GM21576 (cell line): ENCODE results near the gene RSKR.
"Not testable (repeated sequence)": the region's sequence is repeated elsewhere in the genome, so short reads cannot be mapped to it uniquely, and the experiment has no call there.

ENCODE experiments used
- ATAC-seq: cut with Tn5 transposase; IDR thresholded peaks from one replicate; pipeline ENCODE4 v1.9.1; 2021; ENCODE audit warnings: mild to moderate bottlenecking, moderate library complexity; ENCODE audit not compliant: unreplicated experiment

The RSKR gene

DNA sequence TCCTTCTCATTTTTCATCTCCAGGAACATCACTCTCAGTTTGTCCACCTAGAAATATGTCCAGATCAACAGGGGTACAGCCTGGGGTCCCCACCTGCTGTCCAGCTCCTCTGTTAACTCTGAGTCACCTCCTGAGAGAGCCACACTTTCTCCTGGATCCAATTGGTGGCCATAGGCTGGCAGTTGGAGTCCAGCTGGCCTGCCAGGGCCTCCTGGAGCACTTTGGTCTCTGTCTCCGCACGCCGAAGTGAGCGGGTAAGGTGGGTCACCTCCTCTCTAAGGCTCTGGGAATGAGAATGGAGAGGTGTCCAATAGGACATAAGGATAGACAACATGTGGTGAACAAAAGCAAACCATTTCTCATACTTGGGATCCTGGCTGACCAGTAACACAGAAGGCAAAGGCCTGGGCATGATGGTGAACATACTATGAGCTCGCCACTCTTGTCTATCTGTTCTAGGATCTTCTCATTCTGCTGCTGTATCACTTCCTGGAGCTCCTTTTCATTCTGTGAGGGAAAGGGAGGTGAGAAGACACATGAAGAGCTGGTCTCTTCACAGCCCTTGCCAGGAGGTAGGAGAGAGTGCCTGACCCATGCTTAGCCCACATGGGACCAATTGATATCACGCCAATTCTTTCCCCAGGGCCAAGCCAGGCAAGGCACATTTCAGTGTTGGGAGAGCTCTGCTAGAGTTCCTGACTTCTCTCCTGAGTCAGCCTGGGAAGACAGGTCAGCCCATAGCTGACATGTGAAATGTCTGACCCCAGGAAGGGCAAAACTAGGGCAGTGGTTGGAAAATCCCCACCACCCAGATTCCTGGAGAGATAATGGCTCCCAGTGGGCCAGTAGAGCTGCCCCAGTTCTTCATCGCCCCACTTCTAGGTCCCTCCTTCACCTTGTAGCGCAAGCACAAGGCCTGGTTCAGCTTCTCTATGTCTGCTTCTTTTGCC, 35.5 kb downstream of the RSKR start:
- no peak for ATAC-seq

DNA sequence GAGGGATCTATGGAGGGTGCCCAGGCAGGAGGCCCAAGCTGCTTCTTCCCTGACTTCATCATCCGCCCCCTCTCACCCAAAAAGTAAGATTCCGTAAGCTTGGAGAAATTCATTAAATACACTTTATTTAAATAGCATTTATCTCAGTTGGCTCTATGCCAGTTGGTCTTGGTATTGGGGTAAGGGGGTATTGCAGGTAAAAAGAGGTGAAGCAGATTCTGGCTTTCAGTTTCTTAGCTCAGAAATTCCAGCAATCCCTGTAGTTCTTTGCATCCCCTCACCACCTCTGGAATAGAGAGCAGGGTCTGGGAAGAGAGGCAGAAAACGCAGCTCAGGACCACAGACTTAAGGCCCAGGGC, 36.5 kb downstream of the RSKR start:
- ATAC-seq = no peak

DNA sequence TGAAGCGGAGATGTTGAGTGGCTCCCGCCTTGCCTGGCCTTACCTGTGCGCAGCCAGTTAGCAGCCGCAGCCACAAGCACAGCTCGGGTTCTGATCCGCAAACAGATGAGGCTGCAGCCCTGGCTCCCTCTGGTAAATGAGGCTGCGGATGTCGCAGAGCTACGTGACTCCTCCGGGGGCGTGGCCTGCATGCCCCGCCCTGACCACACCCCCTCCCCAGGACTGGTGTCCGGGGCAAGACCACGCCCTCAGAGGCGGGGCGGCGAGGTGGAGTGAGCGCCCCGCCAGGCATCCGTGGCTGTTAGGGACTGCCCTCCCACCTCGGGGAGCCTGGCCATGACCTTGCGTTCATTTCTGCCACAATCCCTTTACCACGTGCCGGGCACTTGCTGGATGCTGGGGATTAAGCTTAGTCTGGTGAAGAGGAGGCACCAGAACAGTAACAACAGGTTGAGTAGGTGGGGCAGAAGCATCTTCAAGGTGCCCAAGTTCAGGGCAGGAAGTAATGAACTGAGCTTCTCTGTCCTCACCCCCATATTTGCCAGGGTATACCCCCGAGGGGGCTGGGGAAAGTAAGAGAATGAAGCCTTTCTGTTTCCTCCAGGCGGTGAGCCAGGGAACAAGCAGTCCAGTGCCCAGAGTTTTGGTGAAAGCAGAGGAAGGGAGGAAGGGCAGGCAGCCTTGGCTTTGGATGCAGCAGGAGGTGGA, 37.1 kb downstream of the RSKR start, which contains the start of gene ALDOC:
TSS of gene ALDOC (minus strand) at position 138 of the 708 bp plus-strand sequence. CDS start 1,363 bp downstream, outside the sequence.
- peak; percentile 72 for ATAC-seq

DNA sequence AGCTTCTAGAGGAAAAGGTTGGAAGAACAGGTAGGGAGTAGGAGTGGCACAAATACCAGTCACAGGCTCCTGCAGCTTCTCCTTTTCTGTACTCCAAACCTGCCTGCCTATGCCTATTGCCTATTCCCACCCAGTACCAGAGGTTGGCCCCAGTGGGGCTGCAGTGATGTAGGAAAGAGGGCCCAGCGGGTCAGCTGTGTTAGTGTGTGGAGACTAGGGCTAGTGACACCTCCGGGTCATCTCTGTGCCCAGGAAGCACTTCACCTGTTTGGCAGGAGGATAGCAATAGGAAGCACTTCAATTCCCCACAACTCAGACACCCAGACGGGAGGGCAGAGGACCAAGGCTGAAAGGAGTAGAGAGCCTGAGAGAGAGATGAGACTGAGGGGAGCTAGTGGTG, 38.0 kb downstream of the RSKR start:
- ATAC-seq = not testable (repeated sequence)

DNA sequence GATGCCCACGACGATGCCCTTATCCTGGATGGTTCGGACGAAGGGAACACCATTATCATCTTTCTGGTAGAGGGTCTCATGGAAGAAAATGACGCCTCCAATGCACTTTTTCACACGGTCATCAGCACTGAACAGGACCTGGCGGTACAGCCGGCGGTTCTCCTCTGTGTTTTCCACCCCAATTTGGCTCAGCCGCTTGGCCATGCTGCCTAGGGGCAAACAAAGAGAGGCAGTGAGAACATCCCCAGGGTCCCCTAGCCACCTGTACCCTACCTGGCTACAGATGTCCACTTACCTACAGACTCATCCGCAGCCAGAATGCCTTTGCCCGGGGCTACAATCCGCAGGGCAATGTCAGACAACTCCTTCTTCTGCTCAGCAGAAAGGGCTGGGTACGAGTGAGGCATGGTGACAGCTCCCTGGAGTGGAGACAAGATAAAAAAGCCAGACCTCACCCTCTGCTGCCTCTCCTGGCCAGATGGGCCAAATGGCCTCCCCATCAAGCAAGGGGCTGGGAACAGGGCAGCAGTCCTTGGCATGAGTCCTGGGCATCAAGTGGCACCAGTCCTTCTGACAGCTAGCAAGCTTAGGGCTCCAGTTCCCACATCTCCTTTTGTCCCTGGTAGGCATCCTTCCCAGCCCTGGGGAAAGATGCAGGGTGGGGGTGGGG, 38.7 kb downstream of the RSKR start:
- ATAC-seq = no peak

DNA sequence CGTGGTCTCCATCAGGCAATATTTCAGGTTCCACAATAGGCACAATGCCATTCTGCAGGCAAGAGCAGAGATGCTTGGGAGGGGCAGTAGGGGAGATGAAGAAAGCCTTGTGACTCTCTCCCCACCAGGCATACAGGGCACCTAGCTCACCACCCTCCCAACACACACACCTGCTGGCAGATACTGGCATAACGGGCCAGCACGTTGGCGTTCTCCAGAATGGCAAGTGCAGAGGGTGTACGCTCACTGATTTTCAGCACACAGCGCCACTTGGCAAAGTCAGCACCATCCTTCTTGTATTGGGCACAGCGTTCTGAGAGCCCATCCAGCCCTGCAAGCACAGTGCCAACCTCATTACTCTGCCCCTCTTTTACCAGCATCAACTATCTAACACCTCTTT, 39.5 kb downstream of the RSKR start:
- no peak for ATAC-seq

DNA sequence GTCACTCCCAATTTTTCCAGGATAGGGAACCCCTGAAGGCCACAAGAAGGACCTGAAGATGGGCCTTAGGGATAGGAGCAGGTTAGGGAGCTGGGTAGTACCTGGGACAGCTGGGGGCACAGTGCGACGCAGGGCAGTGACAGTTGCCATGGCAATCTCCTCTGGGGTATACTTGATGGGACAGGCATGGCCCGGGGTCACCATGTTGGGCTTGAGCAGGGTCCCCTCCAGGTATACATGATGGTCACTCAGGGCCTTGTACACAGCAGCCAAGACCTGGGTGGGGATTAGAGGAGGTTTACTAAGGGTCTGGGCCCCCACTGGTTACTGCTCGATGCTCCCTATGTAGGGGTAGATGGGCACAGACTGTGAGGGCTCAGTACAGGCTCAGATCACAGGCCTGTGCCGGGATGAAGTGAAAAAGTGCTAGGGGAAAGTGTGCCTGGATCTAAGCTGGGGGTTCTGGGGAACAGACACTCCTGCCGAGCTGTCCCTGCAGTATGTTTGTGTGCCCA, 40.0 kb downstream of the RSKR start:
- no peak for ATAC-seq

DNA sequence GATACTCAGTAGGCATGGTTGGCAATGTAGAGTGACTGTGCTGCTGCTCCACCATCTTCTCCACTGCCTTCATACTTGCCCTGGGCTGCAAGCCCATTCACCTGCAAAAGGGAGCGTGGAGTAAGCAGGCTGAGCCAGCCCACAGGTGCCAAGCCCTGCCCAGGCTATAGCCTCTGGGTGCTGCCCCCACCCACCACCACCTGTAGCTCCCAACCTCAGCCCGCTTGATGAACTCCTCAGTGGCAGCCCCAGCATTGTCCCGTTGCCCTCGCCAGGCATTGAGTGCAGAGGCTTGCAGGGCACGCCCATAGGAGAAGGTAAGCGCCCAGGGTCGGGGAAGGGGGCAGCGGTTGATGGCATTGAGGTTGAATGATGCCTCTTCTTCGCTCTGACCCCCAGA, 40.5 kb downstream of the RSKR start:
- no peak for ATAC-seq

DNA sequence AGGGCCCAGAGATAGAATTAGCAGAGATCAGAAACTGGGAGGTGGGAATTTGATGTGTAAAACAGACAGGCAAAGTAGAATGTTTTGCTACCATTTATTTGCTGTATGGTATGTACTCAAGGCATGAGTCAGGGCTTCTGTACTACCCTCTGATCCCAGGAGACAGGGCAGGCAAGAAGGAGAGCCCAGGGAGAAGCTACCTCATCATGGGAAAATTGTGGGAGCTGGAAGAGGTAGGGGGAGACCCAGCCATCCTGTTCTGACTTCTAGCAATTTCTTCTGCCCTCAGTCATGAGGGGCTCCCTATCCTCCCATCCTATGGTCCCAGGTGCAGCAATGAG, 41.0 kb downstream of the RSKR start:
- ATAC-seq = no peak

DNA sequence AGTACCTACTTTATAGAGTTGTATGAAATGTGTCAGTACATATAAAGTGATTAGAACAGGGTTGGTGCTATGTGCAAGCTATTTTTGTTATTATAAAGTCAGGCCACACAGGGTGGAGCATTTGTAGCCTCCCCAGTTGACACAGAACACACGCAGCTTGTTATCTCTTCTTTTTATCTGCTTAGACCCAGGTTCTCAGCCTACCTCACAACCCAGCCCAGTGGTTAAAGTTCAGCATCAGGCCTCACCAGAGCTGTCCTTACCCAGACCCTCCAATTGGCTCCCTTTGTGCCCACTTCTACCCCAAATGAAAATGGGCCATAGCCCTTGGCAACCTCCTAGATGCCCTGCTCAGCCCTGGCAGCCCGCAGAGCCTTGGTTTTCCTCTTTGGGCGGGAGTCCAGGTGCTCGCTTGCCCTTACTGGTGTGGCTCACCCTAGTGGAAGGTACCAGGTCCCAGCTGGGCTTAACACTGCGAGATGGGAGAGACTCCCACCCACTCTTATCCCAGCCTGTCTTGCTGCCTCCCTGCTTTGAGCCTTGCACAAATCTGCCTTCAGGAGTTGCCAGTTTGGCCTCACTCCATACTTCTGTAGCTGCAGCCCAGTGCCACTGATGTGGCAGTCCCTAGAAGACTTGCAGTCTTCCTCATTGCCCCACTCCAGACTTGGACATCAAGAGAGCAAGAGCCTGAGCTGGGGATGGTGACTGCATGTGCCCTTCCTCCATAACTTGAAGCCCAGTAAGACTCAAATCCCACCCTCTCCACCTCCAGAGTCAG, 41.5 kb downstream of the RSKR start:
- ATAC-seq = no peak

DNA sequence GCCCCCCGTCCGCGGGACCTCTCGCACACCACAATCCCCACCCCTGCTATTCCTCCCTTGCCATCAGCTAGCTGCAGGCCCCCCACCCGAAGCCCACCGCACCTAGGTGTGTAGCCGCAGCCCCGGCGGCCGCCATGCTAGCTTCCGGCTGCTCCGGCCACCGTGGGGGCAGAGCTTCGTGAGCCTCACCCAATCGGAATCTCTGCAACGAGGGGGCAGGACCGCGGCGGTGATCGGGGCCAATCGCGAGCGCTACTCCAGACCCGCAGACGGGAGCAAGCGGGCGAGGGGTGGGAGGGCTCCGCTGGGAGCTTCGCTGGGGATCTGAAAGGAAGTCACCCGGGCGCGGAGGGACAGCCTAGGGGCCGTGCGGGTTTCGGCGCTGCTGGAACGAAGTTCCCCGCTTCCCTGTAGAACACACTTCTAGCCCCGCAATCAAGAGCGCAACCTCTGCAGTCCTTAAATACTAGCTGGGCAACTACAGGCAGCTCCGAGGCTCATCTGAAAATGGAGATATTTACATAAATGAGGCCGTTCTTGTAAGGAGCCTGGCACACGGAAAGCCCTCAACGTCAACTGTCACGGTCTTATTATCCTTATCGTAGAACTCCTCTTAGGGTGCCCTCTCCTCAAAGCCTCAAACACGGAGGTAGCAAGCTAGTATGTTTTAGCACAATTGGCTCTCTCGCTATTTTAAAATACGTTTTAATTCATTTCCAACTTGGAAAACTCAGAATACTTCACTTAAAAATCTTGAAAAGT, 42.4 kb downstream of the RSKR start, which contains the start of gene PIGS:
TSS of gene PIGS (minus strand) at position 164 of the 762 bp plus-strand sequence. CDS start at position 136, 28 bp downstream.
- peak; percentile 75 for ATAC-seq

DNA sequence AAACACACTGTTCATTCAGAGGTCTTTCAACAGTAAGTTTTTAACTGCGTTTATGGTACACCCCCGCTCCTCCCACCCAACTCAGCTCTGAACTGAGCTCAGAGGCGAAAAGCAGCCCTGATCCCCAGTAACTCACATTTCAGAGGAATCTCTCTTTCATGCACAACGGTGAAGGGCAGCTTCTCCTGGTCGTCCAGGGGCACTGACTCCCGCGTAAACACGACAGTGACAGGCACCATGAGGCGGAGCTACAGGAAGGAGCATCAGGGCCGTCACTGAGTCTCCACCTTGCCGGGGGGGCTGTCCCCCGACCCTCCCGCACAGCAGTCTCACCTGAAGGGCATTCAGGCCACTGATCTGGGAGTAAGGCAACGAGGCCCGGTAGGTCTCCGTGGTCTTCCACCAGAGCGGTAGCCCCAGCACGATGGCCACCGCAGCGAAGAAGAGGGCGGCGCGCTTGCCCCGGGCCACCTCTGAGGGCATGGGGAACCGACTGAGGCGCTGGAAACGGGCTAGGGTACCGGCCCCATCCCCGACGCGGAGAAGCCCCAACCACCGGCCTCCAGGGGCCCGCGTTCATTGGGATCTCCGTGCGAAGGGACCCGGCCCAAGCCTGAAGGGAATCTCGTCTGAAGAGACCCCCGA, 43.1 kb downstream of the RSKR start:
- peak; percentile 23 for ATAC-seq

DNA sequence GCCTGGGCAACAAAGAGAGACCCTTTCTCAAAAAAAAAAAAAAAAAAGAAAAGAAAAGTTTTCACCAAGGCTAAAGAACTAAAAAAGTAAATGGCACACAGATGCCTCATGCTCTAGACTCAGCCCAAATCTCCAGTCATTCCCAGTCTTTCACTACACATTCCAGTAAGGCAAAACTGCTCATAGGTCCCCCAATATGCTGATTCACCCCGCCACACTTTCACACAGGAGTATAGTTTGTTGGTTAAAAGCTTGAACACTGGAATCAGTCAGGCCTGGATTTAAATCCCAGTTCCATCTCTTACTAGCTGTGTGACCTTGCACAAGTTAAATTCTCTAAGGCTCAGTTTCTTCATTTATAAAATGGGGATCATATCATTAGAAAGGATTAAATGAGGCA, 44.5 kb downstream of the RSKR start:
- no peak for ATAC-seq

DNA sequence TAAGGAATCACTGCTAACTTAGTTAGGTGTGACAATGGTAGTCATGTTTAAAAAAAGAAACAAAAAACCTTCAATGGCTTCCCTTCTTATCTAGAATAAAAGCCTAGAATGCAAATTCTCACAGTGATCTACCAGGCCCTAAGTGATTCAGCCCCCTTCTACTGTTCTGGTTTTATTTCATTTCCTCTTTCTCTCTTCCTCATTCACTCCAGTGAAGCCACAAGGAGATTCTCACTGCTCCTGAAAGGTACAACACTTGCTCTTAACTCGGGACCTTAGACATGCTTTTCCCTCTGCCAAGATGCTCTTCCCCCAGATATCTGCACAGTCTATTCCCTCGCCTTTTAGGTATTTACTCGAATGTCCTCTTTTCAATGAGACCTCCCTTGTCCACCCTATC, 46.4 kb downstream of the RSKR start:
- no peak for ATAC-seq

DNA sequence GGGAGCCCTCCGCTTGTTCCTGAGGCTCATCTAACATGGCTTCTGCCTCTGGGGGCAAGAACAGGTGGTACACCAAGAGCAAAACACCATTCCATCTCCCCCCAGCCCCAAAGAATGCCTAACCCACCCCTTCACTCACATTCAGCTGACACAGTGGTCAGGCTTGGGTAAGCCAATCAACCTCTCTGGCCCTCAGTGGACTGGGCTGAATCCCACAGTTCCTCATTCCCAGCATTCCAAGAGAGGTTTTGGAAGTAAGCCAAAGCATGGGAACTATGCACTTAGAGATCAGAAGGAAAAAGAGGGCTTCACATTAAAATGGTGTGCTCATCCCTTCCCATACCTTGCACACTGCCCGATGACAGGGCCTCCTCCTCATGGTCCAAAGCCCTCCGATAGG, 50.5 kb downstream of the RSKR start:
- ATAC-seq = no peak
